IMR-90 (cell line): ENCODE measurements around the gene PIK3CA. TPM values are rescaled to one million over a fixed set of nuclear protein-coding genes. Genes with fewer than 3 reads are reported as not detected.

Source experiments
- ATAC-seq: fragments of 200-7000 bp; cut with Tn5 transposase; 2 replicates; pipeline ENCODE4 v1.9.1; 2020; ENCODE audit warnings: low read depth, mild to moderate bottlenecking, moderate library complexity
- BruUV-seq: library from RNA; stranded (reverse); fragments of 400-500 nt; replicated peaks from 2 replicates; lab custom pipeline; 2021; lab: Mats Ljungman, UMichigan
- CTCF ChIA-PET: fragments of 300-600 bp; formaldehyde crosslinking; extraction: SDS; loops from one replicate; lab custom pipeline; 2021; ENCODE audit warnings: antibody characterized with exemption; lab: Yijun Ruan, JAX
- POLR2A ChIA-PET: fragments of 300-600 bp; sonication (Branson Sonifier 250); formaldehyde crosslinking; loops from one replicate; lab custom pipeline; 2022; ENCODE audit warnings: antibody characterized with exemption; ENCODE audit not compliant: unreplicated experiment; lab: Charles Lee
- DNase-seq: peaks from one replicate; pipeline ENCODE4 v3.0.0; 2013
- H2AFZ ChIP-seq: replicated peaks from 2 replicates; pipeline ENCODE3; 2013; ENCODE audit warnings: low read length, mild to moderate bottlenecking; ENCODE audit not compliant: poor library complexity
- H2AK5ac ChIP-seq: 2 replicates; pipeline ENCODE4 v1.6.1; 2013; ENCODE audit warnings: low read depth, low read length, inconsistent platforms
- H2AK9ac ChIP-seq: replicated peaks from 2 replicates; pipeline ENCODE3; 2013; ENCODE audit warnings: mild to moderate bottlenecking, low read depth, low read length, moderate library complexity; ENCODE audit not compliant: poor library complexity
- H2BK120ac ChIP-seq: 2 replicates; pipeline ENCODE4 v1.6.1; 2013; ENCODE audit warnings: low read depth, low read length, inconsistent platforms
- H2BK15ac ChIP-seq: 3 replicates; pipeline ENCODE4 v1.6.1; 2013; ENCODE audit warnings: low read depth, low read length, inconsistent platforms
- H2BK20ac ChIP-seq: 2 replicates; pipeline ENCODE4 v1.6.1; 2013; ENCODE audit warnings: low read depth, mild to moderate bottlenecking, inconsistent platforms, low read length, moderate library complexity
- H2BK5ac ChIP-seq: 2 replicates; pipeline ENCODE4 v1.6.1; 2013; ENCODE audit warnings: mild to moderate bottlenecking, low read depth, low read length, inconsistent platforms; ENCODE audit not compliant: poor library complexity, severe bottlenecking
- H3K14ac ChIP-seq: replicated peaks from 2 replicates; pipeline ENCODE4 v1.6.1; 2013; ENCODE audit warnings: low read depth, low read length, inconsistent platforms
- H3K18ac ChIP-seq: 2 replicates; pipeline ENCODE4 v1.6.1; 2013; ENCODE audit warnings: low read depth, low read length, control low read depth
- H3K23ac ChIP-seq: 2 replicates; pipeline ENCODE4 v1.6.1; 2013; ENCODE audit warnings: low read depth, low read length, inconsistent platforms
- H3K27ac ChIP-seq: 2 replicates; pipeline ENCODE4 v1.5.1; 2013; ENCODE audit warnings: mild to moderate bottlenecking, control low read depth, low read length; ENCODE audit not compliant: insufficient read depth
- H3K27me3 ChIP-seq: 2 replicates; pipeline ENCODE4 v1.6.1; 2013; ENCODE audit warnings: low read length; ENCODE audit not compliant: control insufficient read depth, insufficient read depth
- H3K36me3 ChIP-seq: 2 replicates; pipeline ENCODE4 v1.6.1; 2013; ENCODE audit warnings: low read length, mixed read lengths; ENCODE audit not compliant: control insufficient read depth, insufficient read depth
- H3K4ac ChIP-seq: 2 replicates; pipeline ENCODE4 v1.6.1; 2013; ENCODE audit warnings: low read depth, low read length, inconsistent platforms
- H3K4me1 ChIP-seq: 2 replicates; pipeline ENCODE4 v1.6.1; 2013; ENCODE audit warnings: low read length, mixed read lengths; ENCODE audit not compliant: control insufficient read depth, insufficient read depth
- H3K4me2 ChIP-seq: 2 replicates; pipeline ENCODE4 v1.6.1; 2013; ENCODE audit warnings: low read depth, mild to moderate bottlenecking, control low read depth, low read length, moderate library complexity
- H3K4me3 ChIP-seq: 2 replicates; pipeline ENCODE4 v1.5.1; 2013; ENCODE audit warnings: low read depth, mild to moderate bottlenecking, control low read depth, low read length, moderate library complexity; ENCODE audit not compliant: insufficient read depth
- H3K56ac ChIP-seq: 2 replicates; pipeline ENCODE4 v1.6.1; 2013; ENCODE audit warnings: low read length, inconsistent platforms; ENCODE audit not compliant: insufficient read depth; ENCODE audit errors: extremely low read depth
- H3K79me1 ChIP-seq, 2 experiments: 2 replicates each; pipeline ENCODE4 v1.6.1; 2013; ENCODE audit warnings: low read length in 2 of 2, inconsistent platforms in 1 of 2, low read depth in 1 of 2
- H3K9ac ChIP-seq: 2 replicates; pipeline ENCODE4 v1.6.1; 2013; ENCODE audit warnings: low read depth, low read length, control low read depth
- H3K9me1 ChIP-seq: 2 replicates; pipeline ENCODE4 v1.6.1; 2013; ENCODE audit warnings: low read length, inconsistent platforms; ENCODE audit not compliant: insufficient read depth
- H3K9me3 ChIP-seq: 2 replicates; pipeline ENCODE4 v1.6.1; 2013; ENCODE audit warnings: low read length; ENCODE audit not compliant: control insufficient read depth, insufficient read depth
- H4K20me1 ChIP-seq: 2 replicates; pipeline ENCODE4 v1.6.1; 2013; ENCODE audit warnings: low read length, inconsistent platforms; ENCODE audit not compliant: insufficient read depth
- H4K5ac ChIP-seq: 2 replicates; pipeline ENCODE4 v1.6.1; 2013; ENCODE audit warnings: mild to moderate bottlenecking, low read depth, low read length, control low read depth
- H4K8ac ChIP-seq, 2 experiments: 2 replicates each; pipeline ENCODE4 v1.6.1; 2013; ENCODE audit warnings: low read depth in 2 of 2, low read length in 2 of 2, control low read depth in 1 of 2, inconsistent platforms in 1 of 2
- H4K91ac ChIP-seq: 2 replicates; pipeline ENCODE4 v1.6.1; 2013; ENCODE audit warnings: low read depth, low read length, inconsistent platforms; ENCODE audit not compliant: insufficient read depth
- BHLHE40 ChIP-seq: fragments of 150-350 bp; IDR thresholded peaks from 2 replicates; pipeline ENCODE4 v1.6.1; 2016; ENCODE audit warnings: mild to moderate bottlenecking, low read depth, low read length
- MAFK ChIP-seq: IDR thresholded peaks from 2 replicates; pipeline ENCODE4 v1.6.1; 2012; ENCODE audit warnings: low read depth, low read length, improper control_type of control experiment
- NFE2L2 ChIP-seq: fragments of 150-350 bp; IDR thresholded peaks from 2 replicates; pipeline ENCODE4 v1.6.1; 2016; ENCODE audit warnings: low read depth, mild to moderate bottlenecking, low read length
- SMC3 ChIP-seq: fragments of 150-350 bp; IDR thresholded peaks from 2 replicates; pipeline ENCODE4 v1.6.1; 2016; ENCODE audit warnings: low read depth, mild to moderate bottlenecking, antibody characterized with exemption, low read length, moderate library complexity
- WGBS, 2 experiments: methylation state at CpG; one replicate each; pipeline versions ENCODE4 v1.1.5 to v1.1.7; 2013; ENCODE audit warnings: missing lambda C conversion rate in 2 of 2; ENCODE audit not compliant: insufficient read length in 1 of 2; ENCODE audit errors: extremely low coverage in 2 of 2; 5-methylcytosine and 5-hydroxymethylcytosine counted together
- dilution Hi-C: fragments of 300-500 bp; cut with HindIII; formaldehyde crosslinking; loops from one replicate; pipeline ENCODE4 v1.14.3; 2018; ENCODE audit warnings: low sequenced_read_pairs; ENCODE audit not compliant: unreplicated experiment
- in situ Hi-C: fragments of 300-500 bp; cut with MboI; formaldehyde crosslinking; loops from 3 replicates; pipeline ENCODE4 v1.14.3; 2019; ENCODE audit warnings: low sequenced_read_pairs, inconsistent platforms, mixed read lengths
- intact Hi-C: fragments of 100-400 bp; cut with micrococcal nuclease; formaldehyde crosslinking; loops from 2 replicates; pipeline ENCODE4 v1.10.0; 2022
- polyA plus RNA-seq, 3 experiments: library from polyadenylated mRNA; depleted of rRNA; stranded (reverse); fragments of >200 nt; gene quantifications; 2 replicates each; pipeline ENCODE4 v1.2.3, GENCODE V29; 2012; ENCODE audit warnings: low replicate concordance in 1 of 3
- total RNA-seq: library from RNA; depleted of rRNA; stranded (reverse); fragments of >200 nt; gene quantifications from 2 replicates; pipeline ENCODE4 v1.2.3, GENCODE V29; 2012

The PIK3CA gene
- total and polyA plus RNA-seq, 2 of the 4 experiments (the other 2 are of a cell fraction) = 5.7 to 22.4 TPM

DNA sequence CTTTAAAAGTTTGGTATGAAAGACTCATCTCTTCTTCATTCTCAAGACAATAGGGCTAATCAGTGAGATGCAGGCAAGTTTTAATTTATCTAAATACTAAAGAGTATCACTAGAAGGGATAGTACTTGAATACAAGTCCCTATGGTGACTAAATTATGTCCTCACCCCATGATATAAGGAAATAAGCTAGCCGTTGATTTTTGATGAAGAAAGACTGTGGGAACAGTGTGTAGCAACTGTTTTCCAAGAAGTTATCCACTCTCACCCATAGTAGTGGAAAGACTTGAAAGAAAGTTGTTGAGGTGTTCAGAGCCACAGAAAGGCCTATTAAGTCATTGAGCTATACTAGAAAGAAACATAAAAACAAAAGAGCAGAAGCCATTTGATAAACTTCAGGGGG lies 36.7 kb downstream of the PIK3CA start:
- H4K5ac ChIP-seq = no peak overlapping the region
- CTCF ChIA-PET = interaction anchor here (1.0 kb wide), 1 partner anchor 10 kb away, joined by 3 read pairs; no protein-coding TSS in a partner anchor
- in situ Hi-C loops (no loop called here), intact Hi-C loops (no loop called here), dilution Hi-C loops (no loop called here)
- H3K4me3 ChIP-seq = no peak overlapping the region
- no peak overlapping the region for H3K4me2 ChIP-seq
- no peaks in the 10 kb centered on the region for H3K9me3 ChIP-seq
- no peak overlapping the region for H2BK15ac ChIP-seq
- no peak overlapping the region for H4K8ac ChIP-seq
- POLR2A ChIA-PET = interaction anchor here (0.8 kb wide), 1 partner anchor 10 kb away, joined by 6 read pairs; no protein-coding TSS in a partner anchor
- no peak overlapping the region for H2AK5ac ChIP-seq
- no peak overlapping the region for H3K56ac ChIP-seq
- no peaks in the 10 kb centered on the region for H3K36me3 ChIP-seq
- no peak overlapping the region for H3K23ac ChIP-seq
- H2AK9ac ChIP-seq = no peak overlapping the region
- peaks cover 28% of the 10 kb centered on the region; the same call in 1 of the 2 replicates for H4K20me1 ChIP-seq
- H3K14ac ChIP-seq = no peak overlapping the region
- no peak overlapping the region for H3K27ac ChIP-seq
- TF ChIP-seq MAFK (no peak), BHLHE40 (no peak), NFE2L2 (no peak), SMC3 (no peak)
- ATAC-seq = no peak
- no peak for DNase-seq
- H2BK20ac ChIP-seq = no peak overlapping the region
- H4K91ac ChIP-seq = no peak overlapping the region
- no peak overlapping the region for H3K4ac ChIP-seq
- H3K27me3 ChIP-seq = no peaks in the 10 kb centered on the region
- H3K4me1 ChIP-seq = peaks cover 5% of the 10 kb centered on the region
- H2BK120ac ChIP-seq = no peak overlapping the region
- H2AFZ ChIP-seq = no peak overlapping the region
- H3K79me1 ChIP-seq = peaks cover 10 to 57% of the 10 kb centered on the region in 2 experiments
- H3K9me1 ChIP-seq = peaks cover 4% of the 10 kb centered on the region
- H2BK5ac ChIP-seq = no peak overlapping the region
- no peak overlapping the region for H3K18ac ChIP-seq
- H3K9ac ChIP-seq = no peak overlapping the region
- no CpG with 5 or more reads among the region's 1 CpG for WGBS, 2 experiments
- no TSS peak for BruUV-seq
